Fibroblast of lung (primary cell): ENCODE data around the gene VIPR2.

Experiments
- CTCF ChIP-seq, 2 donors: IDR thresholded peaks in 1 of 2; conservative IDR thresholded peaks in 1 of 2; 1 replicate in 1 of 2; 2 replicates in 1 of 2; pipeline ENCODE4 v1.5.1; 2011 to 2012; ENCODE audit warnings: low read length in 2 of 2, control low read depth in 1 of 2, inconsistent platforms in 1 of 2, low read depth in 1 of 2, mild to moderate bottlenecking in 1 of 2
- EZH2 ChIP-seq: IDR thresholded peaks from 2 replicates; pipeline ENCODE4 v1.5.1; 2012; ENCODE audit warnings: low read length, control low read depth, mild to moderate bottlenecking; ENCODE audit errors: missing control alignments

- TF ChIP-seq CTCF (conservative IDR thresholded peaks at IDR 0.05 in 1 of 2, IDR thresholded peaks at IDR 0.05 in 1 of 2; ENCODE audit: low read depth in 1 of 2, low read length in 2 of 2) (no peak), EZH2 (no peak)
These were observed 84.2 kb downstream of the VIPR2 start for GRCh38 chr7:159060440-159060839.
